PC-9 (cell line): ENCODE results near the gene OSBPL10.

ENCODE experiments used
- EZH2 ChIP-seq: fragments of 200-600 bp; sonication (generic); IDR thresholded peaks from 2 replicates; pipeline ENCODE4 v1.8.0; 2017; ENCODE audit warnings: antibody characterized with exemption, low read depth
- TF ChIP-seq, protein P1 (sequence below): fragments of 200-600 bp; sonication (generic); conservative IDR thresholded peaks from 2 replicates; pipeline ENCODE4 v1.6.1; 2017; ENCODE audit warnings: mixed run types, antibody characterized with exemption, mild to moderate bottlenecking, moderate library complexity

DNA sequence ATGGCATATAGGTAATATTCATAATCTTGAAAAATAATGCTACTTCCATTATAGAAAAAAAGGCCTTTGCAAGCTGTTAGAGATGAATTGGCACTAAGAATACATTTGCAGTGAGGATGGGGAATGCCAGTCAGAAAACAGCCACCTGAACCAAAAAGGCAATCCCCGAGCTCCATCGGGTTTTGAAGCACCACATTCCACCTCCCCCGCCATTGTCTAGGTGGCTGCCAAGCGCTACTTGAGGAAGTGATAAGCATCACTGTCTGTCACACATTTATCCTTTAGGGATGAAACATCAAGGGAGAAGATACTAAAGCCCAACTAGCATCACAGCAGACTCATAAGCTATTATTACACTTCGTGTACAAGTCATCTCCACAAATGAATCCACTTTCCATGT lies 112.8 kb downstream of the OSBPL10 start:
- TF ChIP-seq, protein P1, sequence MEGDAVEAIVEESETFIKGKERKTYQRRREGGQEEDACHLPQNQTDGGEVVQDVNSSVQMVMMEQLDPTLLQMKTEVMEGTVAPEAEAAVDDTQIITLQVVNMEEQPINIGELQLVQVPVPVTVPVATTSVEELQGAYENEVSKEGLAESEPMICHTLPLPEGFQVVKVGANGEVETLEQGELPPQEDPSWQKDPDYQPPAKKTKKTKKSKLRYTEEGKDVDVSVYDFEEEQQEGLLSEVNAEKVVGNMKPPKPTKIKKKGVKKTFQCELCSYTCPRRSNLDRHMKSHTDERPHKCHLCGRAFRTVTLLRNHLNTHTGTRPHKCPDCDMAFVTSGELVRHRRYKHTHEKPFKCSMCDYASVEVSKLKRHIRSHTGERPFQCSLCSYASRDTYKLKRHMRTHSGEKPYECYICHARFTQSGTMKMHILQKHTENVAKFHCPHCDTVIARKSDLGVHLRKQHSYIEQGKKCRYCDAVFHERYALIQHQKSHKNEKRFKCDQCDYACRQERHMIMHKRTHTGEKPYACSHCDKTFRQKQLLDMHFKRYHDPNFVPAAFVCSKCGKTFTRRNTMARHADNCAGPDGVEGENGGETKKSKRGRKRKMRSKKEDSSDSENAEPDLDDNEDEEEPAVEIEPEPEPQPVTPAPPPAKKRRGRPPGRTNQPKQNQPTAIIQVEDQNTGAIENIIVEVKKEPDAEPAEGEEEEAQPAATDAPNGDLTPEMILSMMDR = no peak
- no peak for TF ChIP-seq EZH2
